ENCODE measurements around the gene TMEM101.
A peak's percentile ranks its signal among the peaks of the same experiment; 100 is the strongest.
"Not testable (repeated sequence)": the region's sequence is repeated elsewhere in the genome, so short reads cannot be mapped to it uniquely, and the experiment has no call there.

Gene TMEM101

GRCh38 chr17:44014437-44015172 is at the start of gene TMEM101:
TSS of gene TMEM101 (minus strand) at chr17:44014963. CDS start at chr17:44014952, 11 bp downstream.
- Histone ChIP-seq H3K27me3 (ENCODE audit: control insufficient read depth, insufficient read depth, low read length) (no peaks in the 10 kb centered on the region), H3K9me3 (ENCODE audit: control insufficient read depth, low read length) (no peaks in the 10 kb centered on the region), H3K9ac (ENCODE audit: low read length) (peak within 1 kb of the TSS; percentile 93), H3K4me3 (ENCODE audit: low read length) (peak within 1 kb of the TSS; percentile 90), H3K4me1 (ENCODE audit: control insufficient read depth, insufficient read depth, low read length) (peaks cover 9% of the 10 kb centered on the region), H3K36me3 (ENCODE audit: control insufficient read depth, insufficient read depth, low read length) (no peaks in the 10 kb centered on the region)

GRCh38 chr17:44063704-44064639 is 49.2 kb upstream of the TMEM101 start:
- Histone ChIP-seq H3K27me3 (ENCODE audit: control insufficient read depth, insufficient read depth, low read length) (no peaks in the 10 kb centered on the region), H3K4me3 (ENCODE audit: low read length) (no peak overlapping the region), H3K9ac (ENCODE audit: low read length) (no peak overlapping the region), H3K9me3 (ENCODE audit: control insufficient read depth, low read length) (no peaks in the 10 kb centered on the region), H3K4me1 (ENCODE audit: control insufficient read depth, insufficient read depth, low read length) (peaks cover 14% of the 10 kb centered on the region), H3K36me3 (ENCODE audit: control insufficient read depth, insufficient read depth, low read length) (peaks cover 7% of the 10 kb centered on the region)

- Histone ChIP-seq H3K9me3 (ENCODE audit: control insufficient read depth, low read length) (no peaks in the 10 kb centered on the region), H3K9ac (ENCODE audit: low read length) (no peak overlapping the region), H3K4me1 (ENCODE audit: control insufficient read depth, insufficient read depth, low read length) (peaks cover 14% of the 10 kb centered on the region), H3K36me3 (ENCODE audit: control insufficient read depth, insufficient read depth, low read length) (peaks cover 7% of the 10 kb centered on the region), H3K27me3 (ENCODE audit: control insufficient read depth, insufficient read depth, low read length) (no peaks in the 10 kb centered on the region), H3K4me3 (ENCODE audit: low read length) (no peak overlapping the region)
Measured at GRCh38 chr17:44062871-44063270, 48.1 kb upstream of the TMEM101 start.

DNA sequence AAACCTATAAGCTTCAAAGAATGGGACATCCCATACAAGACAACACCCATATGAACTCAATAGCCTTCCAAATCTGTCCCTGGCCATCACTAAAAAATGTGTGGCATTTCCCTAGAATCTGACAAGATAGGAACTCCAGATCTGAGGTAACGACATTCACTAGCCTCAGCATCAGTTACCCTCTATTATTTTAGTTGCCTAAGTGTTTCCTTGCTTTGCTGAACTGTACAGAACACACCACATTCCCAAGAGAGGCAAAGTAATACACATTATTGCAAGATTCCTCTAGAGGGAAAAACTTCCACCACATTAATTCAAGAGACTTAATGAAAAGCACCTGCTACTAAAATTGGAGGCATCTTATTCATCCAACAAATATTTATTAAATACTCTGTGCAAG is 46.7 kb upstream of the TMEM101 start:
- peaks cover 7% of the 10 kb centered on the region for H3K36me3 ChIP-seq (ENCODE audit: control insufficient read depth, insufficient read depth, low read length)

GRCh38 chr17:44059101-44059892 is 44.5 kb upstream of the TMEM101 start:
- Histone ChIP-seq H3K36me3 (ENCODE audit: control insufficient read depth, insufficient read depth, low read length) (peaks cover 7% of the 10 kb centered on the region), H3K27me3 (ENCODE audit: control insufficient read depth, insufficient read depth, low read length) (no peaks in the 10 kb centered on the region), H3K4me1 (ENCODE audit: control insufficient read depth, insufficient read depth, low read length) (peaks cover 3% of the 10 kb centered on the region), H3K9ac (ENCODE audit: low read length) (no peak overlapping the region), H3K4me3 (ENCODE audit: low read length) (no peak overlapping the region), H3K9me3 (ENCODE audit: control insufficient read depth, low read length) (no peaks in the 10 kb centered on the region)

More for the DNA sequence above, 46.7 kb upstream of the TMEM101 start:
- peaks cover 5% of the 10 kb centered on the region for H3K4me1 ChIP-seq (ENCODE audit: control insufficient read depth, insufficient read depth, low read length)
- H3K9me3 ChIP-seq (ENCODE audit: control insufficient read depth, low read length): no peaks in the 10 kb centered on the region
- no peak overlapping the region for H3K4me3 ChIP-seq (ENCODE audit: low read length)
- no peak overlapping the region for H3K9ac ChIP-seq (ENCODE audit: low read length)
- no peaks in the 10 kb centered on the region for H3K27me3 ChIP-seq (ENCODE audit: control insufficient read depth, insufficient read depth, low read length)

GRCh38 chr17:44053125-44053872 is 38.5 kb upstream of the TMEM101 start:
- H3K9ac ChIP-seq (ENCODE audit: low read length): no peak overlapping the region
- no peaks in the 10 kb centered on the region for H3K27me3 ChIP-seq (ENCODE audit: control insufficient read depth, insufficient read depth, low read length)
- peaks cover 18% of the 10 kb centered on the region for H3K4me1 ChIP-seq (ENCODE audit: control insufficient read depth, insufficient read depth, low read length)
- no peak overlapping the region for H3K4me3 ChIP-seq (ENCODE audit: low read length)
- H3K9me3 ChIP-seq (ENCODE audit: control insufficient read depth, low read length): no peaks in the 10 kb centered on the region
- H3K36me3 ChIP-seq (ENCODE audit: control insufficient read depth, insufficient read depth, low read length): no peaks in the 10 kb centered on the region

DNA sequence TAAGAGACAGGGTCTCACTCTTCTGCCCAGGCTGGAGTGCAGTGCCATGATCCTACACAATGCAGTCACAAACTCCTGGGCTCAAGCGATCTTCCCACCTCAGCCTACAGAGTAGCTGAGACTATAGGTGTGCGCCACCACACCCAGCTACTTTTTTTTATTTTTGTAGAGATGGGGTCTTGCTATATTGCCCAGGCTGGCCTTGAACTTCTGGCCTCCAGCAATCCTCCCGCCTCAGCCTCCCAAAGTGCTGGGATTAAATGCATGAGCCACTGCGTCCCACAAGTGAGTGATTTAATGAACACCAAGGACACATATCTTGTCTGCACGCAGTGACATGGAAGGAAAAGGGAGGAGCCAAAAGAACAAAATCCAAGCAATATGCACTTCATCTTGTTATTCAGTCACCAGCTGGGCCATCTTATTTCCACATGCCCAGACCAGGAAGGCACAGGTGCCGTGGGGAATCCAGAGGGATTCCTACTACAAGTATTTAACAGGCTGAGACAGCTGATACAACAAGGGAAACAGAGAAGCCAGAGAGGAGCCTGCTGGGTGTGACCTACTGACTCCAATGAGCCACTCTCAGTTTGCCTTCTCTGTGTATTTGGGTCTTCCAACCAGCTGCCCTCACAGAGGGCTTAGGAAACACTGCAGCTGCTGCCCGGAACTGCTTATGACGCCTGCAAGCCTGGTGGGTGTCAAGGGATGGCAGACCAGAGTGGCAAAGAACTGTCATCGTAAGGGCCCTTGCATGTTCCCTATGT is 34.7 kb upstream of the TMEM101 start:
- no peak overlapping the region for H3K4me3 ChIP-seq (ENCODE audit: low read length)
- no peaks in the 10 kb centered on the region for H3K36me3 ChIP-seq (ENCODE audit: control insufficient read depth, insufficient read depth, low read length)
- no peaks in the 10 kb centered on the region for H3K27me3 ChIP-seq (ENCODE audit: control insufficient read depth, insufficient read depth, low read length)
- H3K9ac ChIP-seq (ENCODE audit: low read length): no peak overlapping the region
- H3K4me1 ChIP-seq (ENCODE audit: control insufficient read depth, insufficient read depth, low read length): peaks cover 17% of the 10 kb centered on the region
- no peaks in the 10 kb centered on the region for H3K9me3 ChIP-seq (ENCODE audit: control insufficient read depth, low read length)

DNA sequence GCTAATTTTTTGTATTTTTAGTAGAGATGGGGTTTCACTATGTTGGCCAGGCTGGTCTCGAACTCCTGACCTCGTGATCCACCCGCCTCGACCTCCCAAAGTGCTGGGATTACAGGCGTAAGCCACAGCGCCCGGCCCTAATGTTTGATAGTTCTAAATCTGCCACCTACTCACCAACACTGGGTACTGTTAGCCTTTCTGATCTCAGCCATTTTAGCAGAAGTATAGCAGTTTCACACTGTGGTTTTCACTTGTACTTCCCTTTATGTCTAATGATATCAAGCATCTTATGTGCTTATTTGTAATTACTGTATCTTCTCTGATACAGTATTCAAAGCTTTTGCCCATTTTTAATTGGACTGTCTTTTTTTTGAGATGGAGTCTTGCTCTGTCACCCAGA is 32.1 kb upstream of the TMEM101 start:
- not testable (repeated sequence) for H3K36me3 ChIP-seq (ENCODE audit: control insufficient read depth, insufficient read depth, low read length); H3K9me3 ChIP-seq (ENCODE audit: control insufficient read depth, low read length)

GRCh38 chr17:44045486-44045885 is 30.7 kb upstream of the TMEM101 start:
- Histone ChIP-seq H3K36me3 (ENCODE audit: control insufficient read depth, insufficient read depth, low read length) (no peaks in the 10 kb centered on the region), H3K4me3 (ENCODE audit: low read length) (no peak overlapping the region), H3K27me3 (ENCODE audit: control insufficient read depth, insufficient read depth, low read length) (no peaks in the 10 kb centered on the region), H3K4me1 (ENCODE audit: control insufficient read depth, insufficient read depth, low read length) (no peaks in the 10 kb centered on the region), H3K9ac (ENCODE audit: low read length) (no peak overlapping the region), H3K9me3 (ENCODE audit: control insufficient read depth, low read length) (no peaks in the 10 kb centered on the region)

More for the DNA sequence above, 32.1 kb upstream of the TMEM101 start:
- H3K27me3 ChIP-seq (ENCODE audit: control insufficient read depth, insufficient read depth, low read length); H3K9ac ChIP-seq (ENCODE audit: low read length); H3K4me1 ChIP-seq (ENCODE audit: control insufficient read depth, insufficient read depth, low read length); H3K4me3 ChIP-seq (ENCODE audit: low read length): not testable (repeated sequence)

- Histone ChIP-seq H3K9me3 (ENCODE audit: control insufficient read depth, low read length) (no peaks in the 10 kb centered on the region), H3K27me3 (ENCODE audit: control insufficient read depth, insufficient read depth, low read length) (no peaks in the 10 kb centered on the region), H3K9ac (ENCODE audit: low read length) (no peak overlapping the region), H3K4me1 (ENCODE audit: control insufficient read depth, insufficient read depth, low read length) (no peaks in the 10 kb centered on the region), H3K36me3 (ENCODE audit: control insufficient read depth, insufficient read depth, low read length) (no peaks in the 10 kb centered on the region), H3K4me3 (ENCODE audit: low read length) (no peak overlapping the region)
Measured at GRCh38 chr17:44044071-44044470, 29.3 kb upstream of the TMEM101 start.

- Histone ChIP-seq H3K9me3 (ENCODE audit: control insufficient read depth, low read length) (no peaks in the 10 kb centered on the region), H3K4me1 (ENCODE audit: control insufficient read depth, insufficient read depth, low read length) (no peaks in the 10 kb centered on the region), H3K9ac (ENCODE audit: low read length) (no peak overlapping the region)
Measured at GRCh38 chr17:44043272-44043696, 28.5 kb upstream of the TMEM101 start.

More at GRCh38 chr17:44043272-44043696, 28.5 kb upstream of the TMEM101 start:
- Histone ChIP-seq H3K27me3 (ENCODE audit: control insufficient read depth, insufficient read depth, low read length) (no peaks in the 10 kb centered on the region), H3K4me3 (ENCODE audit: low read length) (no peak overlapping the region), H3K36me3 (ENCODE audit: control insufficient read depth, insufficient read depth, low read length) (no peaks in the 10 kb centered on the region)
